Esophagus squamous epithelium (tissue), 5 donors: ENCODE data around the gene ZNF79. TPM values are rescaled to one million over a fixed set of nuclear protein-coding genes. Genes with fewer than 3 reads are reported as not detected.

Experiments
- DNase-seq: peaks from one replicate; lab custom pipeline; 2025; lab: John Stamatoyannopoulos, UW
- H3K27ac ChIP-seq, 4 donors: fragments of 200-600 bp; sonication (generic); one replicate each; pipeline ENCODE4 v1.5.1; 2016 to 2019; ENCODE audit warnings: mild to moderate bottlenecking in 1 of 4
- H3K27me3 ChIP-seq, 4 donors: fragments of 200-600 bp; sonication (generic); 1 replicate in 3 of 4; 2 replicates in 1 of 4; pipeline versions ENCODE4 v1.5.1 to v1.6.0; 2017 to 2021; ENCODE audit warnings: antibody characterized with exemption in 1 of 4
- H3K36me3 ChIP-seq, 3 donors: fragments of 200-600 bp; sonication (generic); one replicate each; pipeline ENCODE4 v1.5.1; 2016 to 2019
- H3K4me1 ChIP-seq, 3 donors: fragments of 200-600 bp; sonication (generic); one replicate each; pipeline ENCODE4 v1.5.1; 2017 to 2019
- H3K4me3 ChIP-seq, 4 donors: fragments of 200-600 bp; sonication (generic); 1 replicate in 3 of 4; 2 replicates in 1 of 4; pipeline ENCODE4 v1.5.1; 2016 to 2019; ENCODE audit warnings: mild to moderate bottlenecking in 2 of 4, moderate library complexity in 1 of 4
- H3K9me3 ChIP-seq, 3 donors: fragments of 200-600 bp; sonication (generic); one replicate each; pipeline ENCODE4 v1.5.1; 2016 to 2019
- CTCF ChIP-seq, 6 experiments: fragments of 450-650 bp in 4 of 6; fragments of 200-600 bp in 2 of 6; sonication (generic) in 2 of 6; IDR thresholded peaks; one replicate each; pipeline ENCODE4 v1.5.1; 2016 to 2019; ENCODE audit warnings: antibody characterized with exemption in 6 of 6, mild to moderate bottlenecking in 4 of 6, moderate library complexity in 4 of 6
- POLR2A ChIP-seq, 4 donors: fragments of 450-650 bp; IDR thresholded peaks; one replicate each; pipeline ENCODE4 v1.6.1; 2017; ENCODE audit warnings: antibody characterized with exemption in 4 of 4, mild to moderate bottlenecking in 4 of 4, moderate library complexity in 3 of 4
- WGBS, 2 donors: methylation state at CpG; one replicate each; pipeline ENCODE4 v1.1.5; 2018; 5-methylcytosine and 5-hydroxymethylcytosine counted together
- intact Hi-C: fragments of 100-400 bp; cut with DNase I; formaldehyde crosslinking; loops from one replicate; pipeline ENCODE4 v1.15.0; 2022
- total RNA-seq, 4 donors: library from RNA; depleted of rRNA; stranded (reverse); fragments of >200 nt; gene quantifications; one replicate each; pipeline ENCODE4 v1.1.0, GENCODE V29; 2016
- donor health status: DM: yes; HTN: yes; CAD: no.

ZNF79 gene
- 1 to 10 TPM; 3.1 to 9.9 (median 4.7) TPM for total RNA-seq

DNA sequence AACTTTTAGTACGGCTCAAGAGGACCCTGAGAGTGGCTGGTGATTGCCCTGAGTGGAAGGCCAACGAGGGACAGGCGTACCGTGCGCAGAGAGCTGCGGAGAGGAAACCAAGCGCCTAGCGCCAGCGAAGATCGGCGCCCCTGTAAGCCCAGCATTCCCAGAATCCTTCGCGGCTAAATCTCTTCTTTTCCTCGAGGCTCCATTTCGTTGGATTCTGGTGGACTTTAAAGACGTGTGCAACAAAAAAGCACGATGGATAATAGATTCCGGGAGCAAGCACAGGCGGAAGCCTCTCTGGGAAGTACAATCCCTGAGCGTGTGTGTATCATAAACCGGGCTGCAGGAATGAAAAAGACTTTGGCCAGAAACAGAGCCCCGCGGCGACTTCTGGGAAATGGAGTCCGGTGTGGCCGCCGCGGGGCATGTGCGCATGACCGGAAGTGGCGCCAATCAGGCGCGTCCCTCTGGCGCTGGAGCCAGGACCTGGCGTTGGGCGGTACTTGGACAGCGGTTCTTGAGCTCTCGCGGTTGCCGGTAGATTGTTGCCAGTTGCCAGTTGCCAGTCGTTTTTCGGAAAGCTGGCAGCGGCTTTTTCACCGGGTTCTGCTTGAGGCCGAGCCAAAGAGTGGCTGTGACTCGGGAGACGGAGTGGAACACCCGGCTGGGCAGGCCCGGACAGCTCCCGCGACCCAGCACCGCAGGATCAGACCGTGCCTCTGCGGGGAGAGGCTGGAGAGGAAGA lies at the start of gene ZNF79:
ZNF79 (plus strand) TSS at position 449 of the 742 bp plus-strand sequence. CDS start 406 bp downstream, outside the sequence.
- Histone ChIP-seq H3K36me3 (peaks cover 0 to 16% (median 2%) of the 10 kb centered on the region in 3 donors), H3K27ac (peak within 1 kb of the TSS; percentile 83 to 95 (median 92)), H3K4me3 (peak within 1 kb of the TSS; percentile 58 to 96 (median 83)), H3K27me3 (no peaks in the 10 kb centered on the region), H3K9me3 (no peaks in the 10 kb centered on the region), H3K4me1 (peaks cover 26 to 78% (median 27%) of the 10 kb centered on the region in 3 donors)
- 0% methylated on average over 13 to 43 of the region's 54 CpGs for WGBS, 2 donors
- intact Hi-C loops: no loop called here
- DNase-seq: peak; percentile 61
- TF ChIP-seq CTCF (IDR thresholded peaks at IDR 0.05) (peak in 1 of 6 experiments; percentile 16), POLR2A (IDR thresholded peaks at IDR 0.05) (peak in 2 of 4 donors; percentile 40 to 72)

DNA sequence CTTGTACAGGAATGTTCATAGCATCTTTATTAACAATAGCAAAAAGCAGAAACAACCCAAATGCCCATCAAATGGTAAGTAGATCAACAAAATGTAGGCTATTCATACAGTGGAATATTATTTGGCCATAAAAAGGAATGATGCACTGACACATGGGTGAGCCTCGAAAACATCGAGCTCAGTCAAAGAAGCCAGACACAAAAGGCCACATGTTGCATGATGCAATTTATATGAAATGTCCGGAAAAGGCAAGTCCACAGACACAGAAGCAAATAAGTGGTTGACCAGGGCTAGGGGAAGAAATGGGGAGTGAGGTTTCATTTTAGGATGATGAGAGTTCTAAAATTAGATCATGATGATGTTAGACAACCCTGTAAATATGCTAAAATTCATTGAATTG lies 43.7 kb upstream of the ZNF79 start:
- Histone ChIP-seq H3K4me3 (no peak overlapping the region), H3K9me3 (peaks cover 0 to 6% (median 0%) of the 10 kb centered on the region in 3 donors), H3K36me3 (no peaks in the 10 kb centered on the region), H3K4me1 (no peaks in the 10 kb centered on the region), H3K27ac (no peak overlapping the region), H3K27me3 (no peaks in the 10 kb centered on the region)
- TF ChIP-seq CTCF (IDR thresholded peaks at IDR 0.05): no peak
- no peak for TF ChIP-seq POLR2A (IDR thresholded peaks at IDR 0.05)
- 94 to 96% methylated on average over 3 of the region's 3 CpGs for WGBS, 2 donors
- DNase-seq: no peak
- intact Hi-C loops: no loop called here

GRCh38 chr9:127382541-127382940 lies 41.6 kb upstream of the ZNF79 start:
- WGBS, 2 donors: 56 to 80% methylated on average over 2 of the region's 2 CpGs
- TF ChIP-seq POLR2A (IDR thresholded peaks at IDR 0.05): no peak
- no peak for TF ChIP-seq CTCF (IDR thresholded peaks at IDR 0.05)

DNA sequence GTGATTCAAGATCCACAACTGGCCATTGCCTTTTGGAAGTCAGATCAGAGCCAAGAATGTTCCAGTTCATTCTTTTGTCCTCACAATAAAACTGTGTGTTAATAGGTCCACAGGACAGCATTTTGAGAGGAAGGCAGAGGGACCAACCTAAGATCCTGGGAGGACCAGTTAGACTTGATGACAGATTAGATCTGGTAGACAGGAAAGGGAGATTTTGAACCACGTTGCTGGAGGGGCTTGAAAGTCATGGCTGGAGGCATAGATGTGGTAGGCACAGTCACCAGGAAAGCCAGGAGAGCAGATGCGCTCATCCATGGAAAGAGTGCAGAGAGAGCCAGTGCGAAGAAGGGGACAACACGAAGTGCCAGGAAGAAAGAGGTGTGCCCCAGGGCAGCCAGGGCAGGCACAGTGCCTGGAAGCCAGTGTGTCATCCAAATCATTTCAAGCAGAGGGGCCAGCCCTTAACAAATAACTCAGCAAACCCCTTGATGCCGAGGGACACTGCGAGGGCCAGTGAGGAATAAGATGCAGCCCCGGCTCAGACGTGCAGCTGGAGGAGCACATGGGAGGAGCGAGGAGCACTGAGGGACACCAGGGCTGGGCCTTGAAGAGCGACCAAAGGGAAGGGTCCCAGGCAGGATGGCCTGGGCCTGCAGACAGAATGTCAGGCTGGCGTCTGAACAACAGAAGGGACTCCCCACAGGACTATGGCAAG lies 40.0 kb upstream of the ZNF79 start:
- WGBS, 2 donors: 69 to 72% methylated on average over 11 of the region's 11 CpGs
- TF ChIP-seq POLR2A (IDR thresholded peaks at IDR 0.05) (no peak), CTCF (IDR thresholded peaks at IDR 0.05) (no peak)
- peaks cover 0 to under 1% (median 0%) of the 10 kb centered on the region in 3 donors for H3K9me3 ChIP-seq
- no peak for DNase-seq
- no peaks in the 10 kb centered on the region for H3K27me3 ChIP-seq
- H3K4me3 ChIP-seq: no peak overlapping the region
- H3K27ac ChIP-seq: no peak overlapping the region
- no peaks in the 10 kb centered on the region for H3K36me3 ChIP-seq
- H3K4me1 ChIP-seq: peaks cover 0 to 16% (median 10%) of the 10 kb centered on the region in 3 donors
- intact Hi-C loops: no loop called here

More at GRCh38 chr9:127382541-127382940, 41.6 kb upstream of the ZNF79 start:
- Histone ChIP-seq H3K27ac (no peak overlapping the region), H3K4me1 (no peaks in the 10 kb centered on the region), H3K9me3 (peaks cover 0 to 6% (median 0%) of the 10 kb centered on the region in 3 donors), H3K27me3 (no peaks in the 10 kb centered on the region), H3K4me3 (no peak overlapping the region), H3K36me3 (no peaks in the 10 kb centered on the region)
- intact Hi-C loops: no loop called here
- no peak for DNase-seq

DNA sequence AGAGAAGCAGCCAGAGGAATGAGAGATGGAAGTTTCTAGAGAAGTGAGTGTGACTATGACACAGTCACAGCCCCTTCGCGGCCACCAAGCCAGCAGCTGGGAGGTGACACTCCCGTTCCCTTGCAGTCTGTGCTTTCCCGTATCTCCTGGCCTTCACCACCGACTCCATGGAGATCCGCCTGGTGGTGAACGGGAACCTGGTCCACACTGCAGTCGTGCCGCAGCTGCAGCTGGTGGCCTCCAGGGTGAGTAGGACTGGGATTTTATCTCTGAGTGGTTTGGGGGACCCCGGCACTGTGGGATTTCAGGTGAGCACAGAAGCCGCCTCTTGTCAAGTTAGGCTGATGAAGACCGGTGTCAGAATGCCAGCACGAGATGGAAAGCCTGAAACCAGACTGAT lies 39.3 kb upstream of the ZNF79 start:
- Histone ChIP-seq H3K9me3 (no peaks in the 10 kb centered on the region), H3K27ac (no peak overlapping the region), H3K4me1 (peaks cover 0 to 17% (median 10%) of the 10 kb centered on the region in 3 donors), H3K36me3 (no peaks in the 10 kb centered on the region), H3K4me3 (no peak overlapping the region), H3K27me3 (no peaks in the 10 kb centered on the region)
- no peak for DNase-seq
- 85 to 97% methylated on average over 2 to 10 of the region's 13 CpGs for WGBS, 2 donors
- intact Hi-C loops: no loop called here
- TF ChIP-seq CTCF (IDR thresholded peaks at IDR 0.05) (no peak), POLR2A (IDR thresholded peaks at IDR 0.05) (no peak)
